Heart right ventricle (tissue), 16 donors: ENCODE data around the gene ZNF547. TPM values are rescaled to one million over a fixed set of nuclear protein-coding genes. Genes with fewer than 3 reads are reported as not detected.

Experiments used
- ATAC-seq, 8 donors: fragments of 200-7000 bp; cut with Tn5 transposase; one replicate each; pipeline ENCODE4 v1.9.1; 2020; ENCODE audit warnings: mild to moderate bottlenecking in 8 of 8, moderate library complexity in 8 of 8, moderate number of reproducible peaks in 1 of 8
- DNase-seq, 2 donors: peaks; one replicate each; pipeline ENCODE4 v3.0.0-alpha.2; 2020
- H3K27ac ChIP-seq, 10 donors: fragments of 200-600 bp; sonication (generic) in 2 of 10; one replicate each; pipeline versions ENCODE4 v1.5.0 to v1.8.0; 2020 to 2022; ENCODE audit warnings: mild to moderate bottlenecking in 3 of 10
- H3K27me3 ChIP-seq, 7 donors: fragments of 200-600 bp; one replicate each; pipeline ENCODE4 v1.8.0; 2021 to 2022; ENCODE audit warnings: mild to moderate bottlenecking in 2 of 7
- H3K36me3 ChIP-seq, 9 donors: fragments of 200-600 bp; sonication (generic) in 1 of 9; one replicate each; pipeline versions ENCODE4 v1.5.0 to v1.8.0; 2020 to 2022; ENCODE audit warnings: mild to moderate bottlenecking in 2 of 9
- H3K4me1 ChIP-seq, 9 donors: fragments of 200-600 bp; sonication (generic) in 1 of 9; one replicate each; pipeline versions ENCODE4 v1.5.0 to v1.8.0; 2020 to 2022; ENCODE audit warnings: mild to moderate bottlenecking in 4 of 9
- H3K4me3 ChIP-seq, 10 donors: fragments of 200-600 bp; sonication (generic) in 2 of 10; one replicate each; pipeline versions ENCODE4 v1.5.0 to v1.8.0; 2020 to 2022; ENCODE audit warnings: mild to moderate bottlenecking in 7 of 10, moderate library complexity in 2 of 10
- H3K9me3 ChIP-seq, 11 donors: fragments of 200-600 bp in 10 of 11; sonication (generic) in 2 of 11; one replicate each; pipeline versions ENCODE4 v1.5.0 to v1.8.0; 2013 to 2022; ENCODE audit warnings: mild to moderate bottlenecking in 2 of 11, control low read depth in 1 of 11, moderate library complexity in 1 of 11
- CTCF ChIP-seq, 9 donors: fragments of 200-600 bp; sonication (generic) in 2 of 9; IDR thresholded peaks; one replicate each; pipeline versions ENCODE4 v1.5.0 to v1.8.0; 2021 to 2022; ENCODE audit warnings: antibody characterized with exemption in 9 of 9, mild to moderate bottlenecking in 5 of 9, moderate library complexity in 1 of 9
- WGBS, 2 donors: extraction: QIAGEN DNeasy Blood & Tissue Kit; methylation state at CpG; one replicate each; pipeline ENCODE4 v1.1.7; 2013; ENCODE audit warnings: inconsistent platforms in 1 of 2; 5-methylcytosine and 5-hydroxymethylcytosine counted together
- intact Hi-C, 10 donors: fragments of 100-400 bp; cut with DNase I; formaldehyde crosslinking; loops; one replicate each; pipeline versions ENCODE4 v1.11.1 to v1.14.2; 2022
- polyA plus RNA-seq, 2 donors: library from polyadenylated mRNA; stranded (reverse); fragments of 200-250 nt; gene quantifications; one replicate each; pipeline ENCODE4 v1.2.3, GENCODE V29; 2013
- total RNA-seq, 10 donors: library from RNA; stranded (reverse); fragmentation: NEBNext Ultra II Directional in 3 of 10; extraction: Animal tissue kit (Norgen Biotek cat#: 25700) in 3 of 10; gene quantifications; one replicate each; pipeline versions ENCODE4 v1.2.1 to v1.2.4, GENCODE V29; 2021 to 2023
- donor health status: Arrhythmogenic right ventricular cardiomyopathy.
- donor health status: ischemic (EF 13 %, LVEDD 7.1; RV severe dilation, severe dysfunction).
- donor health status: healthy with polysubstance abuse.
- donor health status: DM: no; HTN: yes; CAD: no.
- donor health status: DM: no; HTN: no; CAD: no.
- donor health status: ischemic (EF 25% LVEDD 6.9; RV normal size, moderate dysfunction).
- donor health status: ischemic (EF 25% LVEDD 5.7; RV mildly dilated, moderate dysfunction).
- donor health status: healthy.
- donor health status: DM: yes; HTN: yes; CAD: no.
- donor health status: Ischemic cardiomyopathy.
- donor health status: ischemic (EF 35%, LVEDD 5.7; RV mildly dilated, moderate dysfunction).
- donor health status: nonischemic (EF 11% LVEDD 7.7; RV severe dilation, severe dysfunction).
- donor health status: DM: yes; HTN: yes; CAD: no.
- donor health status: PGD.
- donor health status: ischemic (EF 29% LVEDD 5.4; RV normal size, mild dysfunction).
- donor health status: nonischemic (EF 23%, LVEDD 6.1; RV moderate dilation, normal function).

The ZNF547 gene
- total and polyA plus RNA-seq, 12 donors = 1.4 to 4.2 (median 2.8) TPM

- peak in 4 of 8 donors; percentile 11 to 72 (median 28) for ATAC-seq
Observed at GRCh38 chr19:57395710-57396109, 32.4 kb downstream of the ZNF547 start.

GRCh38 chr19:57398868-57399267, 35.5 kb downstream of the ZNF547 start:
- Histone ChIP-seq H3K27me3 (no peaks in the 10 kb centered on the region), H3K36me3 (peaks cover 0 to 79% (median 42%) of the 10 kb centered on the region in 9 donors), H3K27ac (no peak overlapping the region), H3K4me3 (no peak overlapping the region), H3K4me1 (peaks cover 0 to 4% (median 0%) of the 10 kb centered on the region in 9 donors), H3K9me3 (peaks cover 0 to 86% (median 20%) of the 10 kb centered on the region in 11 donors)
- ATAC-seq = no peak
- DNase-seq = no peak
- 96 to 98% methylated on average over 5 of the region's 5 CpGs for WGBS, 2 donors
- TF ChIP-seq CTCF (IDR thresholded peaks at IDR 0.05) = no peak
- intact Hi-C loops = no loop called here

More at GRCh38 chr19:57395710-57396109, 32.4 kb downstream of the ZNF547 start:
- TF ChIP-seq CTCF (IDR thresholded peaks at IDR 0.05) = no peak
- H3K27me3 ChIP-seq = no peaks in the 10 kb centered on the region
- WGBS, 2 donors = 81 to 83% methylated on average over 5 of the region's 5 CpGs
- no peak overlapping the region for H3K27ac ChIP-seq
- peaks cover 0 to 21% (median 10%) of the 10 kb centered on the region in 9 donors for H3K4me1 ChIP-seq
- no peak overlapping the region for H3K4me3 ChIP-seq
- H3K9me3 ChIP-seq = peaks cover 0 to 75% (median 20%) of the 10 kb centered on the region in 11 donors
- intact Hi-C loops = no loop called here
- DNase-seq = no peak
- peaks cover 0 to 73% (median 43%) of the 10 kb centered on the region in 9 donors for H3K36me3 ChIP-seq

- Histone ChIP-seq H3K4me1 (peaks cover 0 to 8% (median 0%) of the 10 kb centered on the region in 9 donors), H3K27ac (no peak overlapping the region), H3K36me3 (peaks cover 0 to 35% (median 13%) of the 10 kb centered on the region in 9 donors), H3K4me3 (no peak overlapping the region), H3K9me3 (peaks cover 0 to 45% (median 8%) of the 10 kb centered on the region in 11 donors), H3K27me3 (no peaks in the 10 kb centered on the region)
- 92 to 94% methylated on average over 9 of the region's 9 CpGs for WGBS, 2 donors
- no peak for DNase-seq
- intact Hi-C loops = no loop called here
- no peak for TF ChIP-seq CTCF (IDR thresholded peaks at IDR 0.05)
- peak in 1 of 8 donors; percentile 24 for ATAC-seq
Observed at GRCh38 chr19:57403737-57404563, 40.6 kb downstream of the ZNF547 start.

GRCh38 chr19:57406516-57407123, 43.3 kb downstream of the ZNF547 start:
- no peak overlapping the region for H3K27ac ChIP-seq
- peak; percentile 35 to 82 (median 67) for TF ChIP-seq CTCF (IDR thresholded peaks at IDR 0.05)
- H3K27me3 ChIP-seq = no peaks in the 10 kb centered on the region
- H3K4me1 ChIP-seq = peaks cover 0 to 18% (median 7%) of the 10 kb centered on the region in 9 donors
- ATAC-seq = peak in 6 of 8 donors; percentile 34 to 64 (median 48)
- DNase-seq = peak; percentile 56 to 57
- H3K36me3 ChIP-seq = peaks cover 0 to 9% (median 2%) of the 10 kb centered on the region in 9 donors
- WGBS, 2 donors = 9% methylated on average over 8 of the region's 8 CpGs
- H3K4me3 ChIP-seq = no peak overlapping the region
- intact Hi-C loops = no loop called here
- H3K9me3 ChIP-seq = peaks cover 0 to 23% (median 5%) of the 10 kb centered on the region in 11 donors
